CD4-positive, alpha-beta T cell (primary cell): ENCODE results near the gene SORBS1. TPM values are rescaled to one million over a fixed set of nuclear protein-coding genes. Genes with fewer than 3 reads are reported as not detected.

Experiments
- ATAC-seq: fragments of 200-7000 bp; cut with Tn5 transposase; one replicate; pipeline ENCODE4 v1.10.0; 2022; ENCODE audit warnings: mild to moderate bottlenecking; ENCODE audit not compliant: poor library complexity
- CTCF ChIA-PET: fragments of 350-600 bp; sonication (Branson Sonifier 250); formaldehyde crosslinking; loops from one replicate; lab custom pipeline; 2021; ENCODE audit warnings: antibody characterized with exemption, inconsistent platforms; lab: Charles Lee
- POLR2A ChIA-PET: fragments of 350-600 bp; sonication (Branson Sonifier 250); formaldehyde crosslinking; loops from one replicate; lab custom pipeline; 2021; ENCODE audit warnings: antibody characterized with exemption, inconsistent platforms; lab: Charles Lee
- DNase-seq, 14 experiments: peaks; one replicate each; pipeline ENCODE4 v3.0.0-alpha.2; 2013 to 2020; ENCODE audit warnings: mixed read lengths in 2 of 14
- H3K27ac ChIP-seq, 2 donors: one replicate each; pipeline versions ENCODE4 v1.5.1 to v1.7.0; 2013; ENCODE audit warnings: low read length in 2 of 2, low read depth in 1 of 2, mild to moderate bottlenecking in 1 of 2
- H3K27me3 ChIP-seq, 2 experiments: 1 replicate in 1 of 2; 2 replicates in 1 of 2; pipeline versions ENCODE4 v1.6.1 to v1.7.0; 2013; ENCODE audit warnings: low read length in 2 of 2, control low read depth in 1 of 2, mild to moderate bottlenecking in 1 of 2, moderate library complexity in 1 of 2; ENCODE audit not compliant: insufficient read depth in 2 of 2, control insufficient read depth in 1 of 2
- H3K36me3 ChIP-seq: one replicate; pipeline ENCODE4 v1.6.1; 2013; ENCODE audit warnings: low read length, control low read depth; ENCODE audit not compliant: insufficient read depth
- H3K4me1 ChIP-seq: one replicate; pipeline ENCODE4 v1.6.1; 2013; ENCODE audit warnings: low read length, control low read depth; ENCODE audit not compliant: insufficient read depth
- H3K4me3 ChIP-seq: one replicate; pipeline ENCODE4 v1.5.1; 2013; ENCODE audit warnings: mild to moderate bottlenecking, low read length, moderate library complexity
- H3K9me3 ChIP-seq, 2 experiments: 1 replicate in 1 of 2; 2 replicates in 1 of 2; pipeline versions ENCODE4 v1.6.1 to v1.7.0; 2013; ENCODE audit warnings: low read length in 2 of 2, mild to moderate bottlenecking in 2 of 2, control low read depth in 1 of 2, moderate library complexity in 1 of 2; ENCODE audit not compliant: control insufficient read depth in 1 of 2, insufficient read depth in 1 of 2
- H3K27ac Mint-ChIP-seq: one replicate; pipeline ENCODE4 v1.8.0; 2020; ENCODE audit warnings: mixed read lengths
- H3K27me3 Mint-ChIP-seq: one replicate; pipeline ENCODE4 v1.8.0; 2021; ENCODE audit warnings: mixed read lengths
- H3K36me3 Mint-ChIP-seq: one replicate; pipeline ENCODE4 v1.8.0; 2021; ENCODE audit warnings: low read depth, mixed read lengths
- H3K4me1 Mint-ChIP-seq: one replicate; pipeline ENCODE4 v1.8.0; 2021; ENCODE audit warnings: low read depth, mixed read lengths
- H3K4me3 Mint-ChIP-seq: one replicate; pipeline ENCODE4 v1.8.0; 2020; ENCODE audit warnings: mild to moderate bottlenecking, mixed read lengths
- H3K9me3 Mint-ChIP-seq: one replicate; pipeline ENCODE4 v1.8.0; 2020; ENCODE audit warnings: mixed read lengths
- intact Hi-C, 2 experiments: fragments of 100-400 bp; cut with DNase I in 1 of 2; cut with micrococcal nuclease in 1 of 2; formaldehyde crosslinking; loops; one replicate each; pipeline versions ENCODE4 v1.15.1 to v1.9.0; 2023 to 2025; cut with DNase I, micrococcal nuclease
- total RNA-seq, 174 experiments: library from RNA in 2 of 174; stranded (reverse) in 2 of 174; gene quantifications; one replicate each; pipeline ENCODE4 v1.2.3 and lab custom pipeline; 2021 to 2026
- TF ChIP-seq, protein P1 (sequence below): fragments of 200-600 bp; IDR thresholded peaks from one replicate; pipeline ENCODE4 v1.8.0; 2022; ENCODE audit warnings: antibody characterized with exemption, mild to moderate bottlenecking

Gene SORBS1
- total RNA-seq, 2 experiments from 2014 or later: 1.4 to 1.8 TPM

DNA sequence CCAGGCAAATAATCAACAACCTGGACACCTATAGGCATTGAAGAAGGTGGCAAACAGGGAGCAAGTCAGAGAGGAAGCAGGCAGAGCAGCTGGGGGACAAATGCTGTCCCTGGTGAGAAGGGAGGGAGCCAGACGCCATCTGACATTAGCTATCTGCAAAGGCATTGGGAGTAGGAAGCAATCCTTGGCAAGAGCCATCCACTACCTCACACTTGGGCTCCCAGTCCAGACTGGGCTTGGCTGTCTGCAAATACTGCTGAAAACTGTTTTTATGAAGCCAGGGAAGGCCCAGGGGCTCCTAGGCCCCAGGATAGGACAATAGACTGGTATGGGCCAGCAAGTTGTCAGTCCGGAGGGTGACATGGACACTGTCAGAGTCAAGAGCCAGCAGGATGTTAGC is 132.5 kb downstream of the SORBS1 start:
- CTCF ChIA-PET: no interaction called here
- Mint-ChIP-seq H3K27ac (no peak overlapping the region), H3K9me3 (no peaks in the 10 kb centered on the region), H3K36me3 (no peaks in the 10 kb centered on the region), H3K27me3 (no peaks in the 10 kb centered on the region), H3K4me1 (no peaks in the 10 kb centered on the region), H3K4me3 (no peak overlapping the region)
- Histone ChIP-seq H3K27me3 (no peaks in the 10 kb centered on the region), H3K9me3 (no peaks in the 10 kb centered on the region), H3K4me1 (no peaks in the 10 kb centered on the region), H3K4me3 (no peak overlapping the region), H3K36me3 (no peaks in the 10 kb centered on the region), H3K27ac (no peak overlapping the region)
- TF ChIP-seq, protein P1, sequence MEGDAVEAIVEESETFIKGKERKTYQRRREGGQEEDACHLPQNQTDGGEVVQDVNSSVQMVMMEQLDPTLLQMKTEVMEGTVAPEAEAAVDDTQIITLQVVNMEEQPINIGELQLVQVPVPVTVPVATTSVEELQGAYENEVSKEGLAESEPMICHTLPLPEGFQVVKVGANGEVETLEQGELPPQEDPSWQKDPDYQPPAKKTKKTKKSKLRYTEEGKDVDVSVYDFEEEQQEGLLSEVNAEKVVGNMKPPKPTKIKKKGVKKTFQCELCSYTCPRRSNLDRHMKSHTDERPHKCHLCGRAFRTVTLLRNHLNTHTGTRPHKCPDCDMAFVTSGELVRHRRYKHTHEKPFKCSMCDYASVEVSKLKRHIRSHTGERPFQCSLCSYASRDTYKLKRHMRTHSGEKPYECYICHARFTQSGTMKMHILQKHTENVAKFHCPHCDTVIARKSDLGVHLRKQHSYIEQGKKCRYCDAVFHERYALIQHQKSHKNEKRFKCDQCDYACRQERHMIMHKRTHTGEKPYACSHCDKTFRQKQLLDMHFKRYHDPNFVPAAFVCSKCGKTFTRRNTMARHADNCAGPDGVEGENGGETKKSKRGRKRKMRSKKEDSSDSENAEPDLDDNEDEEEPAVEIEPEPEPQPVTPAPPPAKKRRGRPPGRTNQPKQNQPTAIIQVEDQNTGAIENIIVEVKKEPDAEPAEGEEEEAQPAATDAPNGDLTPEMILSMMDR: no peak
- POLR2A ChIA-PET: no interaction called here
- ATAC-seq: no peak
- no peak for DNase-seq
- intact Hi-C loops: no loop called here

DNA sequence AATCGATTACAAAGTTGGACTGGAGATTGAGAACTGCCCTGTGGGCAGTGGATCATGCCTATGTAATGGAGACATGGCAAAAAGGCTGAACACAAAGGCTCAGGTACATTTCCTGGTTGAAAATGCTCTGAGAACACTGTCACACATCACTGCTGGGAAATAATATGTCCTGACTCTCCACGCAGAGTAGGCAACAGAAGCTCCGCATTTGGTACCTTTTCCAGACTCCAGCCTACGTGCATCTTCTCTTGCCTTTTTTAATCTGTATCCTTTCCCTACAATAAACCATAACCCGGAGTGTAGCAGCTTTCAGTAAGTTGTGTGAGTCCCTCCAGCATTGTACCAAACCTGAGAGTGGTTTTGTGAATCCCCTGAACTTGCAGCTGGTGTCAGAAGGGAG is 134.7 kb downstream of the SORBS1 start:
- POLR2A ChIA-PET: no interaction called here
- Mint-ChIP-seq H3K4me1 (no peaks in the 10 kb centered on the region), H3K27me3 (no peaks in the 10 kb centered on the region), H3K4me3 (no peak overlapping the region), H3K9me3 (no peaks in the 10 kb centered on the region), H3K36me3 (no peaks in the 10 kb centered on the region), H3K27ac (no peak overlapping the region)
- no peaks in the 10 kb centered on the region for H3K36me3 ChIP-seq
- TF ChIP-seq, protein P1: no peak
- no peaks in the 10 kb centered on the region for H3K27me3 ChIP-seq
- CTCF ChIA-PET: interaction anchor here (0.5 to 1.0 kb wide), 2 partner anchors 13 to 274 kb away, joined by 3 read pairs; no protein-coding TSS in a partner anchor
- no peaks in the 10 kb centered on the region for H3K4me1 ChIP-seq
- intact Hi-C loops: no loop called here
- no peak overlapping the region for H3K4me3 ChIP-seq
- H3K9me3 ChIP-seq: no peaks in the 10 kb centered on the region
- H3K27ac ChIP-seq: no peak overlapping the region
- ATAC-seq: no peak
- DNase-seq: no peak

DNA sequence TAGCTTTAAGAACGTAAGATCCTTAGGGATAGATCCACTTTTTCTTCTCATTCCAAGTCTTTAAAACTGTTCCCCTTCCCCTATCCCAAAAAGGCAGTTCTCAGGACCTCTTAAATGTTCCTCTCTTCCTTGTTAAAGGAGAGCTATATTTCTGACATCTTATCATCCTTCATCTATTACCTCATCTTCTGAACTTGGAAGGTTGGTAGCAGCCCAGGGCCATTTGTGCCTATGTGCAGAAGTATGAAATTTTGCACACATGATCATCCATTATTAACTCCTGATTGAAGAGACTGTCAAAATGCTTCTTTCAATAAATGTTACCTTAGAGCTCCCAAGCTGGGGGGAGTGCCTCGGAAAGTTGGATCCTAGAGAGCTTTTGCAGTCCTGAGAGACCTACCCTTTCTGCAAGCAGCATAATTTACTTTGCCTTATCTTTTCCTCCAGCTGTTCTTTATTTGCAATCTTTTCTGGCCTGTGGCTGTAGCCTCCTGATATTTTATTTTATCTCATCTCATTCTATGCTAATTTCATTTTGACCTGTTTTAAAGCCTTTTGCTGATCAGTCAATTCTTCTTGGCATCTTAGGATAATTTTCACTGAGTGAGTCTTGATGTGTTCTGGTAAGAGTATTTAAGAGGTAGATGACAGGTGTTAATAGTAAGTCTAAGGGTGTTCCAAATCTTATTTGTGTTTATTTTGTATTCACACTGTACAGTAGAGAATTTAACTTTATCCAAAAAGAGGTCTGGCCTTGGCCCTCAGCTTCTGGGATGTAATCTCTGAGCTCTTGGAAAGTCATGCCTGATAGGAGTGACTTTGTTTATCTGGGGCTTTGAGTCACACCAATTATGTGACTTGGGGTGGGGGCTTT is 135.3 kb downstream of the SORBS1 start:
- no peaks in the 10 kb centered on the region for H3K36me3 ChIP-seq
- Mint-ChIP-seq H3K27ac (no peak overlapping the region), H3K9me3 (no peaks in the 10 kb centered on the region), H3K4me3 (no peak overlapping the region), H3K4me1 (no peaks in the 10 kb centered on the region), H3K27me3 (no peaks in the 10 kb centered on the region), H3K36me3 (no peaks in the 10 kb centered on the region)
- POLR2A ChIA-PET: no interaction called here
- no peak overlapping the region for H3K4me3 ChIP-seq
- TF ChIP-seq, protein P1: no peak
- H3K27ac ChIP-seq: no peak overlapping the region
- H3K27me3 ChIP-seq: no peaks in the 10 kb centered on the region
- ATAC-seq (no peak), DNase-seq (no peak)
- no peaks in the 10 kb centered on the region for H3K4me1 ChIP-seq
- intact Hi-C loops: no loop called here
- CTCF ChIA-PET: no interaction called here
- H3K9me3 ChIP-seq: no peaks in the 10 kb centered on the region
